GM10248 (cell line): Measurements from ENCODE around the gene MAPRE3.

Experiments
- CTCF ChIA-PET: fragments of 300-600 bp; sonication (Branson Sonifier 250); formaldehyde crosslinking; extraction: SDS; loops from one replicate; lab custom pipeline; 2021; ENCODE audit warnings: antibody characterized with exemption; lab: Yijun Ruan, JAX
- POLR2A ChIA-PET: fragments of 350-650 bp; sonication (Branson Sonifier 250); formaldehyde crosslinking; extraction: SDS; loops from one replicate; lab custom pipeline; 2020; ENCODE audit warnings: antibody characterized with exemption; lab: Yijun Ruan, JAX
- DNase-seq: peaks from one replicate; pipeline ENCODE4 v3.0.0; 2012; ENCODE audit errors: extremely low spot score
- TF ChIP-seq, protein P1 (sequence below): IDR thresholded peaks from 2 replicates; pipeline ENCODE4 v1.5.1; 2012; ENCODE audit warnings: mild to moderate bottlenecking, low read depth; ENCODE audit errors: extremely low read depth, missing control alignments, control extremely low read depth

Gene MAPRE3

DNA sequence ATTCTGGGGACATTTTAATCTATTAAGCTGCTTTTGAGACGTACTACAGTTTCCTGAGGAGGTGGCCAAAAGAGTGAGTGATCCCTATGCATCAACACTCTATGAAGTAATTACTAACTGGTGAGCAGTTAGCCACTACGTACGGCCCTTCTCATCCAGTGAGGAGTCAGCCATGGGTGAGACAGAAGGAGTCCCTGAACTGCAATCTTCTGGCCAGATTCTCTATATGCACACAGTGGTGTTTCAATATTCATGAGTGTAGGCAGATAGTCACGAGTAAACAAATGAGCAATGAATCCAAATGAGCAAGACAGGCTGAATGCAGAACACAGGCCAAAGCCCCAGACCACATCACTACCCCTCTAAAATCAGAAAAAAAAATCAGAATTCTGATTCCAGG lies 32.6 kb downstream of the MAPRE3 start:
- TF ChIP-seq, protein P1, sequence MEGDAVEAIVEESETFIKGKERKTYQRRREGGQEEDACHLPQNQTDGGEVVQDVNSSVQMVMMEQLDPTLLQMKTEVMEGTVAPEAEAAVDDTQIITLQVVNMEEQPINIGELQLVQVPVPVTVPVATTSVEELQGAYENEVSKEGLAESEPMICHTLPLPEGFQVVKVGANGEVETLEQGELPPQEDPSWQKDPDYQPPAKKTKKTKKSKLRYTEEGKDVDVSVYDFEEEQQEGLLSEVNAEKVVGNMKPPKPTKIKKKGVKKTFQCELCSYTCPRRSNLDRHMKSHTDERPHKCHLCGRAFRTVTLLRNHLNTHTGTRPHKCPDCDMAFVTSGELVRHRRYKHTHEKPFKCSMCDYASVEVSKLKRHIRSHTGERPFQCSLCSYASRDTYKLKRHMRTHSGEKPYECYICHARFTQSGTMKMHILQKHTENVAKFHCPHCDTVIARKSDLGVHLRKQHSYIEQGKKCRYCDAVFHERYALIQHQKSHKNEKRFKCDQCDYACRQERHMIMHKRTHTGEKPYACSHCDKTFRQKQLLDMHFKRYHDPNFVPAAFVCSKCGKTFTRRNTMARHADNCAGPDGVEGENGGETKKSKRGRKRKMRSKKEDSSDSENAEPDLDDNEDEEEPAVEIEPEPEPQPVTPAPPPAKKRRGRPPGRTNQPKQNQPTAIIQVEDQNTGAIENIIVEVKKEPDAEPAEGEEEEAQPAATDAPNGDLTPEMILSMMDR = no peak
- no peak for DNase-seq
- ChIA-PET CTCF (interaction anchor here (1.6 to 5.8 kb wide), 4 partner anchors 8 to 157 kb away, joined by 4 to 22 read pairs (median 6); no protein-coding TSS in a partner anchor), POLR2A (no interaction called here)

DNA sequence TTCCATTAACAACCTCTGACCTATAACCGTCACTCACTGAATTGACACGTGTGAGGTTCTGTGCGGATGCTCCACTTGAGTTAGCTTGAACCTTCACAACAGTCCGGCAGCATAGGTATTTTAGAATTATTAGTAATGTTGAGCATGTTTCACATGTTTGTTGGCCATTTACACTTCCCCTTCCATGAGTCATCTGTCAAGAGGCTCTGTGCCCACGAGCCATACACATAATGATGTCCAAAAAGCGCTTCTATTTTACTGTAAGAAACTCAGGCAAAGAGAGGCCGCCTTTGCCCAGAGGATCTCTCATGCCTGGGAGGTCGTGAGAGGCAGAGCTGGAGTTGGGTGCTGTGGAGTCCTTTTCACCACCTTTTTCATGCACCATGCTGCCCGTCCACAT lies 33.4 kb downstream of the MAPRE3 start:
- POLR2A ChIA-PET = no interaction called here
- TF ChIP-seq, protein P1 = no peak
- no peak for DNase-seq
- CTCF ChIA-PET = interaction anchor here (1.0 to 5.8 kb wide), 6 partner anchors 9 to 158 kb away, joined by 3 to 22 read pairs (median 4); no protein-coding TSS in a partner anchor

DNA sequence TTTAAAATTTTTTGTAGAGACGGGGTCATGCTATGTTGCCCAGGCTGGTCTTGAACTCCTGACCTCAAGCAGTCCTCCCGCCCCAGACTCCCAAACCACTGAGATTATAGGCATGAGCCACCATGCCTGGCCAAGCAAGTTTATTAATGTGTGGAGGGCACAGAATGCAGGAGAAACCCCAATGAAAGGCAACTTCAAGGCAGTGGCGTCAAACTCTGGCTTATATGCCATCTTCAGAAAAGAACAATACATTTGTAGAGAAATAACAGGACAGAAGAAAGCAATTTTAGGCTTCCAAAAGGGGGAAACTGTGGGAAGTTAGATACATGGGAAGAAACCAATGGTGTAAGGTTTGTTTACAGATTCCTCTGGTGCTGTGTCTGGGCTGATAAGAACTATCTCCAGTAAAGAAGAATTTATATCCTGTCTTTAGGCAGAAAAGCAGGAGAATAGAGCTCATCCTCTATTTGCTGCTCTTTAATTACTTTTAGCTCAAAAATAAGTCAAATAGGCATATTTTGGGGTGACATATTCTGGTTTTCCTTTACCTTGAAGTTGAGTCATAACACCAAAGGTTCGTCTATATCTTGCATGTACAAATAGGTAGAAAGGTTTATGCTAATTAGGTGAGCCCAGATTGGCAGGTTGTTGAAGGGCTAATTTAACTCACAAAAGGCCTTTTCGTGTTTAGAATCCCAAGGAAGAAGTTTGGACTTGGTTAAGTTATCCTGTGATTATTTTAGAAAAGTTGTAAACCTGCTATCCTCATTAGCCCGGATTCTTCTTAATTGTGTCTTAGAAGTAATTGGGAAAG lies 36.4 kb downstream of the MAPRE3 start:
- TF ChIP-seq, protein P1 = no peak
- CTCF ChIA-PET = interaction anchor here (1.0 to 5.8 kb wide), 3 partner anchors 10 to 45 kb away, joined by 3 to 22 read pairs (median 9); no protein-coding TSS in a partner anchor
- POLR2A ChIA-PET = no interaction called here

DNA sequence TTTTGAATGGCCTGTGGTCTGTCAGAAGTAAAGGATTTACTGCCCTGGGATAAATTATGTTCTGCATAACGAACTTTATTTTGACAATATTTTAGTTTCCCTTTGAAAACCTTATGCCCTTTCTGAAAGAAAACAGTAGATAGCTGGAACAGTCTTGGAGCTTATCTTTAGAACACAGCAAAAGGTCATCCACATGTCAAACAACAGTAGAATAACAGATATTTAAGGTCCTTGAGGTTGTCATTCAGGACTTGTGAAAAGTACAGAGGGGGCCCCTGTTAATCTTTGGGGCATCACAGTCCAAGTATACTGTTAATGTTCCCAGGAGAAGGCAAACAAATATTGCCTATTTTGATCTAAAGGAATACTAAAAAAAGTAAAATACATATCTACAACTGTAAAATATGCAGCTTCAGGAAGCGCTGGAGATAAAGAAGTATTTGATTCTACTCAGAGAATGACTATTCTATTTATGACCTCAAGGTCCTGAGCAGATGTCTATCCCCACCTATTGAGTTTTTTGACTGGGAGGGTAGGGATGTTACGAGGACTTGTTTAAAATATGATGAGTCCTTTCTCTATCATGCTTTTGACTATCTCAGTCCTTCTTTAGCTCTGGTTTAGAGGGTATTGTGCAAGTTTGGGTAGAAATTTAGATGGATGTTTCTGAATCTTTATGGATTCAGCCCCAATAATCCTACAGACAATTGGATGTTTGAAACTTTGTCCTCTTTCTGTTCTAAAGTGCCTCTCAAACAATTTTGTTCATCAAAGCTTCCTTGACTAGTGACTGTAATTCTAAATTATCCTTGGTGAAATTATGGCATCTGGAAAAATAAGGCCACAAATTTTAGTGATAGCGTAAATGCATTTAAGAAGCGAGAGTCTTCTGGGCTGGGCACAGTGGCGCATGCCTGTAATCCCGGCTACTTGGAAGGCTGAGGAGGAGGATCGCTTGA lies 37.3 kb downstream of the MAPRE3 start:
- ChIA-PET CTCF (interaction anchor here (1.0 to 5.8 kb wide), 4 partner anchors 9 to 65 kb away, joined by 3 to 22 read pairs (median 7); no protein-coding TSS in a partner anchor), POLR2A (no interaction called here)
- no peak for DNase-seq
- TF ChIP-seq, protein P1 = no peak

More for the DNA sequence above, 36.4 kb downstream of the MAPRE3 start:
- DNase-seq = no peak

DNA sequence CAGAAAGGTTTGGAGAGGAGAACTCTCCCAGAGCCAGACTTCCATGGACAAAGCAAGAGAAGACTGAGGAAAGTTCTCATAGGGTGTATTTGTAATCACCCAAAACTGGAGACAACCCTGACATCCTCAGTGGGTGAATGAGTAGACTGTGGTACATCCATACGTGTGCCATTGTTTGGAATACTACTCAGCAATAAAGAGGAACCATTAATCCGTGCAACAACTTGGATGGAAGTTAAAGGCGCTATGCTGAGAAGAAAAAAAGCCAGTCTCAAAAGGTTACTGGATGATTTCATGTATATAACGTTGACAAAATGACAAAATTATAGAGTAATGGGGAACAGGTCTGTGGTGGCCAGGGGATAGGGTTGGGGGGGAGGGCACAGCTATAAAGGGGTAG lies 38.2 kb downstream of the MAPRE3 start:
- TF ChIP-seq, protein P1 = no peak
- POLR2A ChIA-PET = no interaction called here
- no peak for DNase-seq
- CTCF ChIA-PET = interaction anchor here (12.3 kb wide), 1 partner anchor 47 kb away, joined by 244 read pairs; no protein-coding TSS in a partner anchor

DNA sequence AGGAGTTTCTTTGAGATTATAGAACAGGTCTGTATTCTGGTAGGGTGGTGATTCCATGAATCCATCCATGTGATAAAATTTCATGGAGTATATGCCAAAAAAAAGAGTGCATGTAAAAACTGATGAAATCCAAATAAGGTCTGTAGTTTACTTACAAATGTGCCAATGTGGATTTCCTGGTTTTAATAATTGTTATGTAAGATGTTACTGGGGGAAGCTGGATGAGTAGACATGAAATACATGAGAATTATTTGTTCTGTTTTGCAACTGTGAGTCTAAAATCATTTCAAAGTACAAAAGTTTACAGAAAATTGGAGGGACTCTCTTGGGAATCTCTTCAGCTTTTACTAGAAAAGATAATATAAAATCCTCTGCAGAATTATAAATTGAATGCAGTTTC lies 38.6 kb downstream of the MAPRE3 start:
- TF ChIP-seq, protein P1 = no peak
- no peak for DNase-seq
- POLR2A ChIA-PET = no interaction called here
- CTCF ChIA-PET = interaction anchor here (0.8 to 12.3 kb wide), 3 partner anchors 47 to 72 kb away, joined by 3 to 244 read pairs (median 3); no protein-coding TSS in a partner anchor
